PC-3 (cell line): ENCODE results near the gene ZNF564. TPM values are rescaled to one million over a fixed set of nuclear protein-coding genes. Genes with fewer than 3 reads are reported as not detected.

ENCODE experiments used
- ATAC-seq: fragments of 200-7000 bp; cut with Tn5 transposase; 2 replicates; pipeline ENCODE4 v1.9.1; 2020; ENCODE audit warnings: mild to moderate bottlenecking, moderate library complexity
- Bru-seq: library from RNA; stranded (reverse); fragments of 400-500 nt; gene quantifications from one replicate; lab custom pipeline; 2021; lab: Mats Ljungman, UMichigan
- BruChase-seq, 2 experiments: library from RNA; stranded (reverse); fragments of 400-500 nt; gene quantifications; one replicate each; lab custom pipeline; 2021; lab: Mats Ljungman, UMichigan
- BruUV-seq: library from RNA; stranded (reverse); fragments of 400-500 nt; replicated peaks from 2 replicates; lab custom pipeline; 2021; lab: Mats Ljungman, UMichigan
- CTCF ChIA-PET: fragments of 300-600 bp; sonication (Branson Sonifier 250); formaldehyde crosslinking; loops from one replicate; lab custom pipeline; 2022; ENCODE audit warnings: antibody characterized with exemption; lab: Charles Lee
- POLR2A ChIA-PET: fragments of 300-600 bp; sonication (Branson Sonifier 250); formaldehyde crosslinking; loops from one replicate; lab custom pipeline; 2022; ENCODE audit warnings: antibody characterized with exemption; ENCODE audit not compliant: unreplicated experiment; lab: Charles Lee
- DNase-seq: peaks from one replicate; pipeline ENCODE4 v3.0.0-alpha.2; 2015
- H2AFZ ChIP-seq: fragments of 300-600 bp; sonication (generic); 2 replicates; pipeline ENCODE4 v1.6.0; 2016; ENCODE audit warnings: antibody characterized with exemption, low read length
- H3F3A ChIP-seq: fragments of 300-600 bp; sonication (generic); one replicate; pipeline ENCODE4 v1.6.0; 2017; ENCODE audit warnings: antibody characterized with exemption, low read length, control low read depth, mild to moderate bottlenecking; ENCODE audit not compliant: unreplicated experiment
- H3K27ac ChIP-seq: fragments of 300-600 bp; sonication (generic); 2 replicates; pipeline ENCODE4 v1.5.1; 2016; ENCODE audit warnings: mild to moderate bottlenecking, low read length
- H3K27me3 ChIP-seq: fragments of 300-600 bp; sonication (generic); 2 replicates; pipeline ENCODE4 v1.6.1; 2016; ENCODE audit warnings: low read length, mixed read lengths
- H3K36me3 ChIP-seq: fragments of 300-600 bp; sonication (generic); 2 replicates; pipeline ENCODE4 v1.6.1; 2016; ENCODE audit warnings: low read depth, mixed run types, low read length, mixed read lengths
- H3K4me1 ChIP-seq: fragments of 300-600 bp; sonication (generic); 2 replicates; pipeline ENCODE4 v1.5.1; 2016; ENCODE audit warnings: low read length; ENCODE audit not compliant: insufficient read depth
- H3K4me2 ChIP-seq: fragments of 300-600 bp; sonication (generic); 2 replicates; pipeline ENCODE4 v1.6.0; 2016; ENCODE audit warnings: low read length
- H3K4me3 ChIP-seq: fragments of 300-600 bp; sonication (generic); 2 replicates; pipeline ENCODE4 v1.5.1; 2016; ENCODE audit warnings: mild to moderate bottlenecking, low read length, mixed read lengths
- H3K79me2 ChIP-seq: fragments of 300-600 bp; sonication (generic); 2 replicates; pipeline ENCODE4 v1.6.1; 2017; ENCODE audit warnings: low read length, mixed read lengths
- H3K9ac ChIP-seq: fragments of 300-600 bp; sonication (generic); 2 replicates; pipeline ENCODE4 v1.6.0; 2016; ENCODE audit warnings: mild to moderate bottlenecking, low read length
- H3K9me2 ChIP-seq: fragments of 300-600 bp; sonication (generic); replicated peaks from 2 replicates; pipeline ENCODE4 v1.6.1; 2016; ENCODE audit warnings: mixed run types, low read length, mixed read lengths
- H3K9me3 ChIP-seq: fragments of 300-600 bp; sonication (generic); 2 replicates; pipeline ENCODE4 v1.6.1; 2016; ENCODE audit warnings: low read length, mixed read lengths
- H4K20me1 ChIP-seq: fragments of 300-600 bp; sonication (generic); 2 replicates; pipeline ENCODE4 v1.6.1; 2016; ENCODE audit warnings: low read length, mixed read lengths
- CTCF ChIP-seq: fragments of 300-600 bp; sonication (generic); conservative IDR thresholded peaks from 2 replicates; pipeline ENCODE4 v1.5.1; 2017; ENCODE audit warnings: antibody characterized with exemption, low read depth, mild to moderate bottlenecking, low read length
- EZH2 ChIP-seq: fragments of 300-600 bp; sonication (generic); IDR thresholded peaks from one replicate; pipeline ENCODE4 v1.6.1; 2017; ENCODE audit warnings: antibody characterized with exemption, mild to moderate bottlenecking, low read length; ENCODE audit not compliant: unreplicated experiment
- EZH2phosphoT487 ChIP-seq: fragments of 300-600 bp; sonication (generic); IDR thresholded peaks from 2 replicates; pipeline ENCODE4 v1.6.1; 2018; ENCODE audit warnings: mild to moderate bottlenecking, antibody characterized with exemption, low read length, borderline replicate concordance
- intact Hi-C: fragments of 100-400 bp; cut with micrococcal nuclease; formaldehyde crosslinking; loops from 2 replicates; pipeline ENCODE4 v1.9.0; 2023
- long read RNA-seq: library from polyadenylated mRNA; unstranded; transcript quantifications from one replicate; pipeline ENCODE4 v2.0.0, GENCODE V29; 2021; ENCODE audit not compliant: unreplicated experiment
- total RNA-seq: library from RNA; depleted of rRNA; stranded (reverse); fragments of >200 nt; gene quantifications from 2 replicates; pipeline ENCODE4 v1.2.3, GENCODE V29; 2014; rRNA removed

ZNF564 gene
- total RNA-seq (3.8 and 6.0 TPM in 2 replicates), Bru-seq, nascent RNA (percentile 94 among the genes with signal in this experiment), BruChase-seq, experiment 1, labeled RNA remaining after a 6-hour chase (percentile 92 among the genes with signal in this experiment), BruChase-seq, experiment 2, labeled RNA remaining after a 2-hour chase (percentile 96 among the genes with signal in this experiment)
- long read RNA-seq, transcript ZNF564-201 (4 exons, 2,935 nt), result major isoform, 41 of 42 reads
- long read RNA-seq, partial matches to known transcripts, result 0 of 42 reads
- long read RNA-seq, other reads (novel, unspliced or antisense), result 1 of 42 reads

GRCh38 chr19:12551060-12551832 is at the start of gene ZNF564:
TSS of gene ZNF564 (minus strand) at chr19:12551482. CDS start at chr19:12551332, 150 bp downstream.
- 0 out of 2 replicates have a peak, but pooled peaks cover 6% of the 10 kb centered on the region for H3K4me1 ChIP-seq
- H2AFZ ChIP-seq, result peak within 1 kb of the TSS; percentile 89
- no peaks in the 10 kb centered on the region for H3F3A ChIP-seq
- H3K79me2 ChIP-seq, result peaks cover 36% of the 10 kb centered on the region
- TSS peak; percentile 37 for BruUV-seq
- H4K20me1 ChIP-seq, result no peaks in the 10 kb centered on the region
- ChIA-PET CTCF (interaction anchor here (0.7 kb wide), 1 partner anchor 257 kb away, joined by 3 read pairs; no protein-coding TSS in a partner anchor), POLR2A (interaction anchor here (0.6 to 0.7 kb wide), 2 partner anchors 74 to 92 kb away, joined by 9 to 15 read pairs; no protein-coding TSS in a partner anchor)
- H3K4me3 ChIP-seq, result peak within 1 kb of the TSS; percentile 83
- no peaks in the 10 kb centered on the region for H3K9me2 ChIP-seq
- ATAC-seq (peak; percentile 97), DNase-seq (peak; percentile 99)
- H3K27ac ChIP-seq, result peak within 1 kb of the TSS; percentile 73
- H3K9ac ChIP-seq, result peak within 1 kb of the TSS; percentile 80
- H3K36me3 ChIP-seq, result peaks cover 27% of the 10 kb centered on the region
- H3K4me2 ChIP-seq, result peak within 1 kb of the TSS; percentile 88
- peaks cover 6% of the 10 kb centered on the region; the same call in 1 of the 2 replicates for H3K9me3 ChIP-seq
- no peak for TF ChIP-seq EZH2phosphoT487
- TF ChIP-seq CTCF, result no peak
- TF ChIP-seq EZH2, result no peak
- intact Hi-C loops, result loop anchor here (1.0 to 2.0 kb wide), 3 partner anchors 56 to 186 kb away; partner anchors contain the start of genes ZNF442 and ZNF799
- H3K27me3 ChIP-seq, result no peaks in the 10 kb centered on the region

GRCh38 chr19:12597594-12597993 is 46.3 kb upstream of the ZNF564 start:
- H3F3A ChIP-seq, result no peaks in the 10 kb centered on the region
- no peak overlapping the region for H3K4me3 ChIP-seq

More at GRCh38 chr19:12597594-12597993, 46.3 kb upstream of the ZNF564 start:
- no peaks in the 10 kb centered on the region for H3K79me2 ChIP-seq
- no peaks in the 10 kb centered on the region for H3K27me3 ChIP-seq
- no TSS peak for BruUV-seq
- H3K4me1 ChIP-seq, result no peaks in the 10 kb centered on the region
- H3K9me3 ChIP-seq, result no peaks in the 10 kb centered on the region
- TF ChIP-seq EZH2 (no peak), EZH2phosphoT487 (no peak), CTCF (no peak)
- no peaks in the 10 kb centered on the region for H3K9me2 ChIP-seq
- ATAC-seq (no peak), DNase-seq (no peak)
- no peak overlapping the region for H3K9ac ChIP-seq
- CTCF ChIA-PET, result no interaction called here
- POLR2A ChIA-PET, result no interaction called here
- intact Hi-C loops, result no loop called here
- H2AFZ ChIP-seq, result no peak overlapping the region
- H4K20me1 ChIP-seq, result no peaks in the 10 kb centered on the region
- H3K36me3 ChIP-seq, result peaks cover 13% of the 10 kb centered on the region
- no peak overlapping the region for H3K27ac ChIP-seq
- no peak overlapping the region for H3K4me2 ChIP-seq
